PC-3 (cell line): ENCODE measurements around the gene SERPINA9. TPM values are rescaled to one million over a fixed set of nuclear protein-coding genes. Genes with fewer than 3 reads are reported as not detected.
"Not testable (repeated sequence)": the region's sequence is repeated elsewhere in the genome, so short reads cannot be mapped to it uniquely, and the experiment has no call there.

Experiments
- ATAC-seq: fragments of 200-7000 bp; cut with Tn5 transposase; 2 replicates; pipeline ENCODE4 v1.9.1; 2020; ENCODE audit warnings: mild to moderate bottlenecking, moderate library complexity
- BruUV-seq: library from RNA; stranded (reverse); fragments of 400-500 nt; replicated peaks from 2 replicates; lab custom pipeline; 2021; lab: Mats Ljungman, UMichigan
- CTCF ChIA-PET: fragments of 300-600 bp; sonication (Branson Sonifier 250); formaldehyde crosslinking; loops from one replicate; lab custom pipeline; 2022; ENCODE audit warnings: antibody characterized with exemption; lab: Charles Lee
- POLR2A ChIA-PET: fragments of 300-600 bp; sonication (Branson Sonifier 250); formaldehyde crosslinking; loops from one replicate; lab custom pipeline; 2022; ENCODE audit warnings: antibody characterized with exemption; ENCODE audit not compliant: unreplicated experiment; lab: Charles Lee
- DNase-seq: peaks from one replicate; pipeline ENCODE4 v3.0.0-alpha.2; 2015
- H2AFZ ChIP-seq: fragments of 300-600 bp; sonication (generic); 2 replicates; pipeline ENCODE4 v1.6.0; 2016; ENCODE audit warnings: antibody characterized with exemption, low read length
- H3F3A ChIP-seq: fragments of 300-600 bp; sonication (generic); one replicate; pipeline ENCODE4 v1.6.0; 2017; ENCODE audit warnings: antibody characterized with exemption, low read length, control low read depth, mild to moderate bottlenecking; ENCODE audit not compliant: unreplicated experiment
- H3K27ac ChIP-seq: fragments of 300-600 bp; sonication (generic); 2 replicates; pipeline ENCODE4 v1.5.1; 2016; ENCODE audit warnings: mild to moderate bottlenecking, low read length
- H3K27me3 ChIP-seq: fragments of 300-600 bp; sonication (generic); 2 replicates; pipeline ENCODE4 v1.6.1; 2016; ENCODE audit warnings: low read length, mixed read lengths
- H3K36me3 ChIP-seq: fragments of 300-600 bp; sonication (generic); 2 replicates; pipeline ENCODE4 v1.6.1; 2016; ENCODE audit warnings: low read depth, mixed run types, low read length, mixed read lengths
- H3K4me1 ChIP-seq: fragments of 300-600 bp; sonication (generic); 2 replicates; pipeline ENCODE4 v1.5.1; 2016; ENCODE audit warnings: low read length; ENCODE audit not compliant: insufficient read depth
- H3K4me2 ChIP-seq: fragments of 300-600 bp; sonication (generic); 2 replicates; pipeline ENCODE4 v1.6.0; 2016; ENCODE audit warnings: low read length
- H3K4me3 ChIP-seq: fragments of 300-600 bp; sonication (generic); 2 replicates; pipeline ENCODE4 v1.5.1; 2016; ENCODE audit warnings: mild to moderate bottlenecking, low read length, mixed read lengths
- H3K79me2 ChIP-seq: fragments of 300-600 bp; sonication (generic); 2 replicates; pipeline ENCODE4 v1.6.1; 2017; ENCODE audit warnings: low read length, mixed read lengths
- H3K9ac ChIP-seq: fragments of 300-600 bp; sonication (generic); 2 replicates; pipeline ENCODE4 v1.6.0; 2016; ENCODE audit warnings: mild to moderate bottlenecking, low read length
- H3K9me2 ChIP-seq: fragments of 300-600 bp; sonication (generic); replicated peaks from 2 replicates; pipeline ENCODE4 v1.6.1; 2016; ENCODE audit warnings: mixed run types, low read length, mixed read lengths
- H3K9me3 ChIP-seq: fragments of 300-600 bp; sonication (generic); 2 replicates; pipeline ENCODE4 v1.6.1; 2016; ENCODE audit warnings: low read length, mixed read lengths
- H4K20me1 ChIP-seq: fragments of 300-600 bp; sonication (generic); 2 replicates; pipeline ENCODE4 v1.6.1; 2016; ENCODE audit warnings: low read length, mixed read lengths
- EZH2 ChIP-seq: fragments of 300-600 bp; sonication (generic); IDR thresholded peaks from one replicate; pipeline ENCODE4 v1.6.1; 2017; ENCODE audit warnings: antibody characterized with exemption, mild to moderate bottlenecking, low read length; ENCODE audit not compliant: unreplicated experiment
- EZH2phosphoT487 ChIP-seq: fragments of 300-600 bp; sonication (generic); IDR thresholded peaks from 2 replicates; pipeline ENCODE4 v1.6.1; 2018; ENCODE audit warnings: mild to moderate bottlenecking, antibody characterized with exemption, low read length, borderline replicate concordance
- intact Hi-C: fragments of 100-400 bp; cut with micrococcal nuclease; formaldehyde crosslinking; loops from 2 replicates; pipeline ENCODE4 v1.9.0; 2023
- total RNA-seq: library from RNA; depleted of rRNA; stranded (reverse); fragments of >200 nt; gene quantifications from 2 replicates; pipeline ENCODE4 v1.2.3, GENCODE V29; 2014
- TF ChIP-seq, protein P1 (sequence below): fragments of 300-600 bp; sonication (generic); conservative IDR thresholded peaks from 2 replicates; pipeline ENCODE4 v1.5.1; 2017; ENCODE audit warnings: antibody characterized with exemption, low read depth, mild to moderate bottlenecking, low read length

Gene SERPINA9
- total RNA-seq, 1 experiment from 2014 or later, result not detected

DNA sequence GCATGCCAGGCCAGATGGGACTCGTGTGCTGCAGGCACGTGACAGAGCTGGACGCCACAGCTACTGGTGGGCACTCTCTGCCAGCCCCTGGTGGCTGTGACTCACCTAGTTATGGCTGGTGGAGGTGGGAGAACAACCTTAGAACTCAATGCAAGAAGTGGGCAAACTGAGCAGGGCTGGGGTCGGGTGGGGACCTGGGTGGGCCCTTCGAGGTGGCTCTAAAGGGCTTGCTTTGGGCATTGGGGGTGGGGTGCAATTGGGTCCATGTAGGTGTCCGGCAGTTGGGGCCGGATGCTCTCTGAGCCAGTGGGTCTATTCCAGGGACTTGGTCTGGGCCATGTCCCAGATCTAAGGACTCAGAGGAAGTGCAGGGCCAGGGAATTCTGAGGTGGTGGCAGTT, 38.4 kb upstream of the SERPINA9 start:
- BruUV-seq, result no TSS peak
- no peak for ATAC-seq
- ChIA-PET POLR2A (no interaction called here), CTCF (no interaction called here)
- H3K27me3 ChIP-seq, result peaks cover 7% of the 10 kb centered on the region; the same call in 1 of the 2 replicates
- no peak overlapping the region for H3K9ac ChIP-seq
- no peaks in the 10 kb centered on the region for H3K4me1 ChIP-seq
- H3K27ac ChIP-seq, result no peak overlapping the region
- no peak overlapping the region for H2AFZ ChIP-seq
- H3K9me3 ChIP-seq, result no peaks in the 10 kb centered on the region
- TF ChIP-seq EZH2phosphoT487 (no peak), EZH2 (no peak)
- TF ChIP-seq, protein P1, sequence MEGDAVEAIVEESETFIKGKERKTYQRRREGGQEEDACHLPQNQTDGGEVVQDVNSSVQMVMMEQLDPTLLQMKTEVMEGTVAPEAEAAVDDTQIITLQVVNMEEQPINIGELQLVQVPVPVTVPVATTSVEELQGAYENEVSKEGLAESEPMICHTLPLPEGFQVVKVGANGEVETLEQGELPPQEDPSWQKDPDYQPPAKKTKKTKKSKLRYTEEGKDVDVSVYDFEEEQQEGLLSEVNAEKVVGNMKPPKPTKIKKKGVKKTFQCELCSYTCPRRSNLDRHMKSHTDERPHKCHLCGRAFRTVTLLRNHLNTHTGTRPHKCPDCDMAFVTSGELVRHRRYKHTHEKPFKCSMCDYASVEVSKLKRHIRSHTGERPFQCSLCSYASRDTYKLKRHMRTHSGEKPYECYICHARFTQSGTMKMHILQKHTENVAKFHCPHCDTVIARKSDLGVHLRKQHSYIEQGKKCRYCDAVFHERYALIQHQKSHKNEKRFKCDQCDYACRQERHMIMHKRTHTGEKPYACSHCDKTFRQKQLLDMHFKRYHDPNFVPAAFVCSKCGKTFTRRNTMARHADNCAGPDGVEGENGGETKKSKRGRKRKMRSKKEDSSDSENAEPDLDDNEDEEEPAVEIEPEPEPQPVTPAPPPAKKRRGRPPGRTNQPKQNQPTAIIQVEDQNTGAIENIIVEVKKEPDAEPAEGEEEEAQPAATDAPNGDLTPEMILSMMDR, result no peak
- H4K20me1 ChIP-seq, result no peaks in the 10 kb centered on the region
- intact Hi-C loops, result no loop called here
- H3K36me3 ChIP-seq, result no peaks in the 10 kb centered on the region
- no peak overlapping the region for H3K4me3 ChIP-seq
- no peak for DNase-seq
- no peaks in the 10 kb centered on the region for H3K79me2 ChIP-seq
- H3K9me2 ChIP-seq, result no peaks in the 10 kb centered on the region
- H3F3A ChIP-seq, result no peaks in the 10 kb centered on the region
- no peak overlapping the region for H3K4me2 ChIP-seq

GRCh38 chr14:94510481-94510880, 34.5 kb upstream of the SERPINA9 start:
- intact Hi-C loops, H3K9ac ChIP-seq, ATAC-seq, BruUV-seq, CTCF ChIA-PET, H3K4me2 ChIP-seq, H4K20me1 ChIP-seq, H3K79me2 ChIP-seq, H3K4me3 ChIP-seq, H3K9me2 ChIP-seq, H3K4me1 ChIP-seq, H3K9me3 ChIP-seq, H3K27me3 ChIP-seq, H3K27ac ChIP-seq, H2AFZ ChIP-seq, DNase-seq, H3K36me3 ChIP-seq, POLR2A ChIA-PET, H3F3A ChIP-seq: not testable (repeated sequence)

DNA sequence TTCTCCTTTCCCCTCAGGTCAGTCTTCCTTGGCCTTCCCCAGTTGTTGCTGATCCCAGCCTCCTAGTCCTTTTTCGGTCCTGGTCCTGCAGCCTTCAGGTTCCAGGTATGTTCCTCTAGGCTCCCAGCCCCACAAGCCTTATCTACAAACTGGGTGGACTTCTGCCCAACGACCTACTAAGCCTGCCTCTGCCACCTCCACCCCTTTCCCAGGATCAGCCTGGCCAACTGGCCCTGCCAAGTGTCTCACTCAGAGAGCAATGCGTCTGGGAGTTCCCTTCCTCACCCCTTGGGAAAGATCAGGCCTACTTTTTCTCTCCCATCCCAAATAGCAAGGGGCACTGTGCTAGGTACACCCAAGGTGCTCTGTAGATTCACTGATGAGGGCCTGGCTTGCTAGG, 33.4 kb upstream of the SERPINA9 start, which contains the start of gene SERPINA12:
SERPINA12 (minus strand) TSS at position 114 of the 400 bp plus-strand sequence. CDS start 11,072 bp downstream, outside the sequence.
- Histone ChIP-seq H3K9me2 (no peaks in the 10 kb centered on the region), H3K27ac (no peak within 1 kb of the TSS), H3K79me2 (no peaks in the 10 kb centered on the region), H3K9ac (no peak within 1 kb of the TSS), H3K4me3 (no peak within 1 kb of the TSS), H3K36me3 (no peaks in the 10 kb centered on the region), H3K4me1 (no peaks in the 10 kb centered on the region), H2AFZ (no peak within 1 kb of the TSS), H4K20me1 (no peaks in the 10 kb centered on the region), H3K27me3 (peaks cover 7% of the 10 kb centered on the region; the same call in 1 of the 2 replicates), H3F3A (no peaks in the 10 kb centered on the region), H3K9me3 (no peaks in the 10 kb centered on the region), H3K4me2 (no peak within 1 kb of the TSS)
- ChIA-PET POLR2A (no interaction called here), CTCF (interaction anchor here (0.5 kb wide), 1 partner anchor 186 kb away, joined by 3 read pairs; no protein-coding TSS in a partner anchor)
- no peak for TF ChIP-seq EZH2
- TF ChIP-seq, protein P1, result no peak
- no peak for TF ChIP-seq EZH2phosphoT487
- intact Hi-C loops, result no loop called here
- ATAC-seq (no peak), DNase-seq (no peak)
- no TSS peak for BruUV-seq
